SHP77 treated with DMSO at 0.1 percent for 48 hours (cell line): ENCODE measurements around the gene RAB4A.

Experiments used
- DNase-seq: peaks from one replicate; lab custom pipeline; 2025; lab: John Stamatoyannopoulos, UW

Gene RAB4A

GRCh38 chr1:229270547-229271447, at the start of gene RAB4A:
RAB4A (plus strand) TSS chr1:229271111; CDS start chr1:229271340, 229 bp downstream.
- DNase-seq: peak; percentile 67

GRCh38 chr1:229222081-229222480, 48.8 kb upstream of the RAB4A start:
- no peak for DNase-seq

GRCh38 chr1:229223498-229223897, 47.4 kb upstream of the RAB4A start:
- DNase-seq: no peak

DNA sequence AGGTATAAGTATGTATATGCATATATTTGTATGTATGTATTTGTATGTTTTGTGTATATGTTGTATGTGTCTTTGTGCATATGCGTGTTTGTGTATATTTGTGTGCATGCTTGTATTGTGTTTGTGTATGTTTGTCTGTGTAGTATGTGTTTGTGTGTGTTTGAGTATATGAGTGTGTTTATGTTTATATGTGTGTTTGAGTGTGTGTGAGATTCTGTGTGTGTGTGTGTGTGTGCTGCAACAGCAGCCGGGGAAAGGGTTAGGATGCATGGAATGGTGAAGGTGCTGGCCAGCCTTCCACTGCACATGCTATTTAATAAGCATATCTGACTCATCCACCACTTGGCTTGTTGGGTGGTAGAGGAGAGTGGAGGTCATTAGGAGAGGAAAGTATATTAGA, 46.6 kb upstream of the RAB4A start:
- DNase-seq: no peak

DNA sequence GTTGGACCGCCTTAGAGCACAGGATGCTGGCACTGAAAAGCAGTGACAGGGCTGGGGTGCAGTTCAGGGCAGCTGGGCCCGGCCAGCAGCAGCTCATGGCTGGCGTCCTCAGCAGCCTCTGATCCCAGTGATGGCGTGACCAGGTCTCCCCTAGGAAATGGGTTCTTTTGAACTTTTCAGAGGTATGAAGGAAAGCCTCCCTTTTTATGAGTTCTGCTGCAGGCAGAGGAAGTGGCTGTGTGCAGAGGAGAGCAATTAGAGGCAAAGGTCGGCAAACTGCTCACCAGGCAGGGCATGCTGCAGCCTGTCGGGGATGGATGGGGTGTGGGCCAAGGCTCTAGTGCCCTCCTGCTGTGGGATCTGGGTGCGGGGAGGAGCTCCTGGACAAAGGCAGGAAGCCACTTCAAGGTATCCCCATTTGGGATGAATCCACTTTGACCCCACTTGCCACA, 45.6 kb upstream of the RAB4A start:
- DNase-seq: no peak

DNA sequence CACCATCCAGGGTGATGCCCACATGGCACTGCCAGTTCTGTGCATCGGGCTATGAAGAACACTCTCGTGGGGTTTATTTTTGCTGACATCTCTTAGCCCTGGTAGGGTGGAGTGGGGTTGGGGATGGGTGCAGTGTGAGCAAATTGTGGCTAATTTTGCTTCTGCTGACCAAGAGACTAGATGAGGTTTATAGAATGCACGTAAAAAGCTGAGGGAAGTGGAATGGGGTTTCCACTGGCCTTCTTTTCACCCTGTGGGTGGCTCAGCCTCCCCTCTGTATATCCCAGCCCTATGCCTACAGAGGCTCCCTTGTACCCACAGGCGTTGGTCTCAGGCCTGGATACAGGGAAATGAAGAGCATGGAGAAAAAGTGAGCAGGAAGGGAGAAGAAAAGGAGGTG, 44.1 kb upstream of the RAB4A start:
- no peak for DNase-seq

- peak; percentile 69 for DNase-seq
These were observed 43.5 kb upstream of the RAB4A start for GRCh38 chr1:229227298-229227919.

DNA sequence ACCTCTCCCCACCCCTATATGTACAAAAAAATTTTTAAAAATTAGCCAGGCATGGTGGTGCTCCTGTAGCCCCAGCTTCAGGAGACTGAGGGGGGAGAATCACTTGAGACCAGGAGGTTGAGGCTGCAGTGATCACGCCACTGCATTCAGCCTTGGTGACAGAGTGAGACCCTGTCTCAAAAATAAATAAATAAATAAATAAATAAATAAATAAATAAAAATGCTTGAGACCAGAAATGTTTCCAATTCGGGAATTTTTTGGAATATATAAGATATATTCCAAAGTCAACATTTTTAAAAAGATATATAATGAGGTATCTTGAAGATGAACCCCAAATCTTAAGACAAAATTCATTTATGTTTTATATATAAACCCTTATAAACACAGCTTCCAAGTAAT, 42.4 kb upstream of the RAB4A start:
- no peak for DNase-seq

DNA sequence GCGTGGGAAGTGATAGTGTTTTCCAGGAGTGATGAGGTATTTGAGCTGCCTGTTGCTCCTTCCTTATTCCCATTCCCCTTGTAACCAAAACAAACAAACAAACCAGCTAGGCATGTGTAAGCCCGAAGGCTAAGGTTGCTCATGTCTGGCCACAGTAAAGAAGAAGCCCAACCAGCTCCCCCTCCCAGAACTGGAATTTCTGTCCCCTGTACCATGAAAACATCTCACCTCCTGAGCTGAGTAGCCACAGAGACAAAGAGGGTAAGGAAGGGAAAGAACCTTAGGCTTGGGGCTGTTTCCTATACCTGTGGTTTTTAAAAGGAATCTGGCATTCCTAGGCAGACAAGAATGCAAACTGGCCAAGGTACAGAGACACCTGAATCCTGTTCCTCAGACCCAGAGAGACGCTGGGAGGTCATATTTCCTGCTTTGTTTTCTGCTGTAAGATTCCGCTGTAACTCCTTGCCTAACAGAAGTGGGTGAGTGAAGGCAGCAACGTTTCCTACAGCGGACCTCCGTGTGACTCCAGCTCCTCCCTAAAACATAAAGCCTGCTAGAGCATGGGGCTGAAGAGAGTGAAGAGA, 41.7 kb upstream of the RAB4A start:
- DNase-seq: no peak

DNA sequence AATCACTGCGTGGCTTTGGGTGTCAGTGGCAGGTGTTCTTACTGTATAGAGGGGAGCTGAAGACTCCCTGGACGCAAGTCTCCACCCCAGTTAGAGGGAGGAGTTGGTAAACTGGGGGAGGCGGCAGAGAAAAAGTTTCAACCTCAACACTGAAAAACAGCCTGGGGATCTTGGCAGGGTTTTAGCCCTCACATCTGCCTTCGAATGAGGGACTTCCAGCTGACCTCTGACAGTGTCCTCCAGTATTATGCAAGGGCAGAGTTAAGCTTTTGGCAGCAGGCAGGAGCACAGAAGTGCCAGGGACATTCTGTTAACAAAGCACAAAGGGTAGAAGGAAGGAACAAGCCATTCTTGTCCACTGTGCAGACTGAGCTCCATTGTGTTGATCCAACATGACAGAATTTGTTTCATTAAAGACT, 41.2 kb upstream of the RAB4A start:
- no peak for DNase-seq

DNA sequence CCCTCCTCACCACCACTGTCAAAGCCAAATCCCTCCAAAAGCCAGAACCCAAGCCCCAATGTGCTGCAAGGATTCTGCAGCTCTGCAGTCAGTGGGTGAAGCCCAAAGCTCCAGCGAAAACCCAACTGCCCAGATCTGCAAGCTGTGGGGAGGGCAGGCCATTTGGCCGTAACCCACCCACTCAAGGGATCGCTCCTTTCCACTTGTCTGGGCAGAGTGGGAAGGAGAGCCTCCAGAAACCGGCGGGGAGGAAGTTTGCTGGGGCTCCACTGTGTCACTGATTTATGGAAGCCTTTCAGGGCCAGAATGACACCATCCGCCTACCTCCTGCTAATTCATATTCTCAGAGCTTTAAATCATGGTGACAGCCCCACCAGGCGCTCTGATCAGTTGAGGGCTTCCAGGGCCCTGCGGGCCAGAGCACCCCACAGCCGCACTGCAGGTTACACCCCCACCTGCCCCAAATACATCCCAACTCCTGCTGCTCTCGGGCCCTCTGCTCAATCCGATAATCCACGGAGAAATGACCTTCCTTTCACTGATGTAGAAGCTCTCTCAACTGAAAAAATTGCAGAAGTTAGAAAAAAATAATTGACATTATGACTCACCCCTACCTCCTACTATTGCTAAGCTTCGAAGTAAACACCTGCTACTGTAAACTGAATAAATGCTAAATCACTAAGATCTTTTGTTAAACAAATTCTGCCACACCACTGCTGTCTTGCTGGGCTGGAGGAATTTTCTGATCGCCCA, 40.6 kb upstream of the RAB4A start:
- no peak for DNase-seq

DNA sequence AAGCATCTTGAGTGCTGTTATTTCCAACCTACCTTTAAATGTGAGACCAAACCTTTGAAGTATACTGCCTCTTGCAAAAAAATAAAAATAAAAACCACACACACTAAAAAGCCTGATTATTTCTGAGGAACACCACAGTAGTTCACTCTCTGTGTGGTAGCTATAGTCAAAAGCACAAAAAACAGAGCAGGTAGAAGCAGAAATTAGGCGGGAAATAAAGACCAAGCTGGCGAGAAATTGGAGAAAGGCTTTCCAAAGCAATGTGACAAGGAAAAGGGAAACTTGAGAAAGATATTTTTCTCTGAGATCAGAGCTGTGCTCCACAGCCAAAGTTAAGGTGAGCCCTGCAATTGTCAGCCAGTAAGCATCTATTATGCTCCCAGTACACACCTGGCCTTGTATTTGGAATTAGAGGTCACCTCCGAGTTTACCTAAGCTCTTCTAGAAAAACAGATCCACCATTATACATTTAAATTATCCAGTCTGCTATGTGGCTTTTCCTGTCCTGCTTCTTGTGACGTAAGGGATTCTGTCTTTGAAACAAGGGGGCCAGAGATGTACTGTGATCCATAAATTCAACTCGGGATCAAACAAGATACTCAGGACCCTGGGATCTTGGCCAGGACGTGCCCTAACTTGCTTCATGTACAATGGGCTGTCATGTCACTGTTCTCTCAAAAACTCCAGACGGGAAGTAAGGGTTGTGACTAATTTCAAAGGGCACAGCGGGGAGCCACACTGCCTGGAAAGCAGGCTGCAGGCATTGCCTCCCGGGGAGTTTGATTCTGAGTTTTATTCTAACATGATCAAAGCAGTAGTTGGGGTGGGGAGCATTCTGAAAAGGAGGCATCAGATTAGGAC, 39.8 kb upstream of the RAB4A start:
- no peak for DNase-seq

GRCh38 chr1:229231754-229232119, 39.2 kb upstream of the RAB4A start:
- DNase-seq: no peak

DNA sequence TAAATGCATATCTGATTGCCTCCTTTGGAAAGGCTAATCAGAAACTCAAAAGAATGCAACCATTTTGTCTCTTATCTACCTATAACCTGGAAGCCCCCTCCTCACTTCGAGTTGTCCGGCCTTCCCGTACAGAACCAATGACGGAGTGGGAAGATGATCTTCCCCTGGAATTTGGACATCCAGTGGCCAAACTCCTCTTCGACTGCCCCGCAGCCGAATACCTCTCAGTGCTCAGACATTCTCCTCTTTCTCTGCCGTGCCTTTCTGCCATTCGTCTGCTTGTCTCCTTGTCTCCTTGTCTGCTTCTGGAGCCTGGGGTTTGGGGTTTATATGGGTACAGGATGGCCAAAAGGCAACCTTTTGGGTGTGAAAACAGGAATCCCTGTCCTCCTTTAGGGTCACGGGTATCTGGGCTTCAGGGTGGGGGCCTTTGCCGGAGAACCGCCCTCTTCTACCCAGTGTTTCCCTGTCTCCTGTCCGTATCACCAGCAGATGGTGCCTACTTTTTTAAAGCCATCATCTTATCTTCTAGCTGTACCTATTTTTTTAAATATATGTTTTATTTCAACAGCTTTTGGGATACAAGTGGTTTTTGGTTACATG, 35.9 kb upstream of the RAB4A start:
- no peak for DNase-seq

DNA sequence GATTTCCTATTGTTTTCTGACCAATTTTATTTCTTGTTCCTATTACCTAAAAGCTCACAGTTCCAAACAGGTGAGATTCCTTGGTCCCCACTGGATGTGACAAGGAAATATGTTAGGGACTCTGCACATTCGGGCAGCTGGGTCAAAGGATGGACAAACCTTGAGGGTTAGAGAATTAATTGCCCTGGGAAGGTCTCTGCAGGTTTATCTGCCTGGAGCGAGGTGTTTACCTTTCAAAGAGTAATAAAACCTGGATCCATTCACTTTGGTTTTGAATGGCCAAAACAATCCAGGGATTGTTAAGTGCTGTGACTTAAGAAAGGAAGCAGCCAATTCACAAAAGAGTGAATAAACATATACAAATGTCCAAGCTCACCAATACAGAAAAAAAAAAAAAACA, 33.6 kb upstream of the RAB4A start:
- no peak for DNase-seq

DNA sequence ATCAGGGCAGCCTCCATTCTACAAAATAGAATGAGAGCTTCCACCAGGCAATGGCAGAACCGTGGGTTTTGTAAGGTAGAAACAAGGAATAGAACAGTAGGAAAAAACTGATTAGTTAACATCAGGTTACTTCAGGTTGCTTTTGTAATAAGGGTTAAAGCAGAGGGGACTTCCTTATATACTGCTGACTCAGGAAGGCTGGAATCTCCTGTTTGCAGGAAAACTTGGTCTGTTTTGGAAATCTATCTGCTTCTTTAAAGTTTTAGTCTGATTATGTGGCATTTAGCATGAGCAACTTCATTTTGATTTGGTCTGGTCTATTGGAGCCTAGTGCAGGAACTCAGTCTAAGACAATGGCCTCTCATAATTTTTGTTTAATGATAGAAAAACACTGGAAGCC, 32.7 kb upstream of the RAB4A start:
- no peak for DNase-seq

DNA sequence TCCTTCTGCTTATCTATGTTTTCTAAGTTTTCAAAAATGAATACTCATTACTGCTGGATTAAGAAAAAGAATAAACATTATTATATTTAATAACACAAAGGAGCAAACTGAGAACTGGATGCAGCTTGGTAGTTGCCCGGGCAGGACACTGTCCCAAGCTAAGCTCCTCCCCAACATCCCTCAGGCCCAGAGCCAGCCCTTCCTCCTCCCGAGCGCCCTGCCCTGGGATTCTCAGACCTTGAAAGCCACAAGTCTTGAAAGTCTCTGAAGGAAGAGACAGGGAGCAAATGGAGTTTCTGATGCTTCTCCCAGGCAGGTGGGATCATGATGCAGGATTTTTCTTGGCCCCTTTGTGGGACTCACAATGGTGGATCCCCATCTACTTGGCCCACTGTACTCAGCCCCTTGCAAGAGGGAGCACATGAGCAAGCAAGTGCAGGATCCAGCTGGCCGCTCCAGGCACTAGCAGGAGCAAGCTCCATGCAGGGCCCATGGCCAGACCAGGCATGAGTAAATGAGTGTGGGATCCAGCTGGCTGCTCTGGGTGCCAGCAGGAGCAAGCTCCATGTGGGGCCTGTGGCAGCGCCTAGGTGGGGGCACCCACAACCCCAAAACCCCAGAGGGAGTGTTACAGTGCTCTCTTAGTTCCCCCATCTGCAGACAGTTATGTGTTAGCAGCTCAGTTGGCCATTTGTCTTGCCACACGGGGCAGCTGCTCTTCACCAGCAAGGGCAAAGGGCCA, 32.1 kb upstream of the RAB4A start:
- no peak for DNase-seq

- DNase-seq: no peak
These were observed 30.4 kb upstream of the RAB4A start for GRCh38 chr1:229240532-229240931.

GRCh38 chr1:229241390-229241789, 29.5 kb upstream of the RAB4A start:
- no peak for DNase-seq

DNA sequence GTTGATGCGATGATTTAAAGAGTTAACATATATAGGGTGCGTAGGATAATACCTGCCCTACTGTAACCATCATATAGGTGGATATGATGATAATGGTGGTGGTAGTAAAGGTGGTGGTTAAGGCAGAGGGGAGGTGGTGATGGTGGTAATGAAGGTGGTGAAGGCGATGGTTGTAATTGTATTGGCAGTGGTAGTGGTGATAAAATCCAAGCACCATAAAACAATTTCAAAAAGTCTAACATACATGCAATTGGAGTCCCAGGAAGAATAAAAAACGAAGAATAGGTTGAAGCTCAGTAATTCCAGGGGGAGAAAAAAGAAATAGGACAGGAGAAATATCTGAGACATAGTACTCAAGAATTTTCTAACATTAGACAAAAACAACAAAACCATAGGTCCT, 27.3 kb upstream of the RAB4A start:
- DNase-seq: no peak
